Measurements from ENCODE around the gene PMIS2.
"Not testable (repeated sequence)": the region's sequence is repeated elsewhere in the genome, so short reads cannot be mapped to it uniquely, and the experiment has no call there.

Gene PMIS2

DNA sequence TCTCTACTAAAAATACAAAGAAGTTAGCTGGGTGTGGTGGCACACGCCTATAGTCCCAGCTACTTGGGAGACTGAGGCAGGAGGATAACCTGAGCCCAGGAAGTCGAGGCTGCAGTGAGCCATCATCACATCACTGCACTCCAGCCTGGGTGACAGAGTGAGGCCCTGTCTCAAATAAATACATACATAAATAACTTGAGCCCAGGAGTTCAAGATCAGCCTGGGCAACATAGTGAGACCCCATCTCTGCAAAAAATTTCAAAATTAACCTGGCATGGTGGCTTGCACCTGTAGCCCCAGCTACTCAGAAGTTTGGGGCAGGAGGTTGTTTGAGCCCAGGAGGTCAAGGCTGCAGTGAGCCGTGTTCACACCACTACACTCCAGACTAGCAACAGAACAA is 9.1 kb downstream of the PMIS2 start:
- DNase-seq, result not testable (repeated sequence)

DNA sequence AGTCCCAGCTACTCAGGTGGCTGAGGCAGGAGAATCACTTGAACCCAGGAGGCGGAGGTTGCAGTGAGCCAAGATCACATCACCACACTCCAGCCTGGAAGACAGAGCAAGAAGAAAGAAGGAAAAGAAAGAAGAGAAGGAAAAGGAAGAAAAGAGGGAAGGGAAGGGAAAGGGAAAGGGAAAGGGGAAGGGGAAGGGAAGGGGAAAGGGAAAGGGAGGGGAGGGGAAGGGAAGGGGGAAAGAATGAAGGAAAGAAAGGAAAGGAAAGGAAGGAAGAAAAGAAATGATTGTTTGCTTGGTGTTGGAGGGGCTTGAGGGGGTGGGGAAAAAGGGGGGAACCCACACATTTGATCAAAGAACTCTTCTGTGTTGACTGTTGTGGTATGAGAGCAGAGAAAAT is 10.0 kb downstream of the PMIS2 start:
- DNase-seq, result no peak

DNA sequence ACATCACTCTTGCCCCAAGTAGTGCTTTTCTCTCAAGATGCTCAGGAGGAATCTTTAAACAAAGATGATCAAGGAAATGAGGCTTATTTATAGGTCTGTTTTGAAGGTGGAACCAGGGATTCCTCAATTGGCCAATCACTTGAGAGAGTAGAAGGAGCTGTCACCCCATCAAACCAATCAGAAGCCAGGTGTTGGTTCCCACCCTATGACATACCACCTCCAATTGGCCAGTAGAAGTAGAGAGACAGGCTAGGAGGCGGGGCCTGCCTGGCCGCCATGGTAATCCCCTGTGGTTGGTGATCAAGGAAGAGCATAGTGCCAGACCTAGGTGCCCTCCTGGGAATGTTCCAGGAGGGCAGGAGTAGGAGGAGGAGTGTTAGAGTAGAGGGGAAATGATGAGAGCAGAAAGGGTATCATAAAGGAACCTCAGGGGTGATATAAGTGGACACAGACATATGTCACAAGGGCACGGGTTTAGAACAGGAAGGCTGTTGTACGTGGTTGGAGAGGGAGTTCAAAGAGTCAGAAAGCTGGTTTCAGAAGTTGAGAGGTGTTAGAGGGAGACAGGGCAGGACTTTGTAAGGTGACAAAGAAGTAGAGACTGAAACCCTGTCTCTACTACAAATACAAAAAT is 10.5 kb downstream of the PMIS2 start:
- DNase-seq, result no peak

DNA sequence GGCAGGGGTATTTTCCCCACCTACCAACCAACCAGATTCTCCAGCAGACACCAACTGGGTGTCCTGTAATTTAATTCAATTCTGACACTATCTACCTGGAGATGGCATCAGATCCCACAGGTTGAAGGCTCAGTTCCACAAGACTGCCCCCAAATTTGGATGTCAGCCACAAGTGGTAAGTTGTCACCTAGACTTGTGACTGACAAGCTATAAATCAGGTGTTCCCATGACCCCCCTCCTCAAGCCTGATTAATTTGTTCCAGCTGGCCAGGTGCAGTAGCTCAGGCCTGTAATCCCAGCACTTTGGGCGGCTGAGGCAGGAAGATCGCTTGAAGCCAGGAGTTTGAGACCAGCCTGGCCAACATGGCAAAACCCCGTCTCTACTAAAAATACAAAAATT is 16.0 kb downstream of the PMIS2 start:
- no peak for DNase-seq

DNA sequence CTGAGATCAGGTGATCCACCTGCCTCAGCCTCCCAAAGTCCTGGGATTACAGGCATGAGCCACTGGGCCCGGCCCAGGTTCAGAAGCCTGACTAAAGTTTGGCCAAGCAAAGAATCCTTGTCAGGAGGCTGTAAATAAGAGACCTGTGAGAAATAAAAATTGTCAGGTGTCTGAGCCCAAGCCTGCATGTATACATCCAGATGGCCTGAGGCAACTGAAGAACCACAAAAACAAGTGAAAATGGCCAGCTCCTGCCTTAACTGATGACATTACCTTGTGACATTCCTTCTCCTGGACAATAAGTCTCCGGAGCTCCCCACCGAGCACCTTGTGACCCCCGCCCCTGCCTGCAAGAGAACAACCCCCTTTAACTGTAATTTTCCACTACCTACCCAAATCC is 18.5 kb downstream of the PMIS2 start:
- DNase-seq, result not testable (repeated sequence)

DNA sequence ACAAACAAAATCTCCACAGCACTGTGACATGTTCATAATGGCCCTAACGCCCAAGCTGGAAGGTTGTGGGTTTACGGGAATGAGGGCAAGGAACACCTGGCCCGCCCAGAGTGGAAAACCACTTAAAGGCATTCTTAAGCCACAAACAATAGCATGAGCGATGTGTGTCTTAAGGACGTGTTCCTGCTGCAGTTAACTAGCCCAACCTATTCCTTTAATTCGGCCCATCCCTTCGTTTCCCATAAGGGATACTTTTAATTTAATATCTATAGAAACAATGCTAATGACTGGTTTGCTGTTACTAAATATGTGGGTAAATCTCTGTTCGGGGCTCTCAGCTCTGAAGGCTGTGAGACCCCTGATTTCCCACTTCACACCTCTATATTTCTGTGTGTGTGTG is 21.2 kb downstream of the PMIS2 start:
- DNase-seq, result not testable (repeated sequence)

DNA sequence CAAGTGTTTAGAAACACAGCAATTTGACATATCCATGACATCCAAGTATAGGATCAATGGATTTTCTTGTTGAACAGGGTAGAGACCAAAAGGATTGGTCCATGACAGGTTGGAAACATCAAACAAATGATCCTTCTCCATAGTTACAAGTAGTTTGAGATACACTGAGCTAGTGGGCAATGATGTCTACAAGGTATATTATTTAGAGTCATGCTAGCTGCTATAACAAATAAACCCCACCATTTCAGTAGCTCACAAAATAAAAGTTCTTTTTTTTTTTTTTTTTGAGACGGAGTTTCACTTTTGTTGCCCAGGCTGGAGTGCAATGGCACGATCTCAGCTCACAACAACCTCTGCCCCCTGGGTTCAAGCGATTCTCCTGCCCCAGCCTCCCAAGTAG is 21.7 kb downstream of the PMIS2 start:
- no peak for DNase-seq

DNA sequence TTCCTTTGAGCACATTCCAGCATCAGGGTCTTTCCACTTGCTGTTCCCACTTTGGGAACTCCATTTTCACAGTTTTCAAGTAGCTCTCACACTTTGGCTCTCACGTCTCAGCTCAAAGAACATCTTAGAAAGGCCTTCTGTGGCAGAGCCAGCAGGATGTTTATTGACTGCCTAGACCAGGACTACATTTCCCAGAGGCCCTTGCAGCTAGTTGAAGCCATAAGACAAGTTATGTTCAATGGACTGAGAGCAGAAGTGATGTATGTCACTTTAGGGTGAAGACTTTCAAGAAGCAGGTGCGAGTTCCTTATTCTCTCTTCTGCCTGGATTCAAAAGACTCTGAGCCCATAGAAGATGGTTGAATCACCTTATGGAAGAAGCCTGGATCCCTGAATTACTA is 22.3 kb downstream of the PMIS2 start:
- no peak for DNase-seq

DNA sequence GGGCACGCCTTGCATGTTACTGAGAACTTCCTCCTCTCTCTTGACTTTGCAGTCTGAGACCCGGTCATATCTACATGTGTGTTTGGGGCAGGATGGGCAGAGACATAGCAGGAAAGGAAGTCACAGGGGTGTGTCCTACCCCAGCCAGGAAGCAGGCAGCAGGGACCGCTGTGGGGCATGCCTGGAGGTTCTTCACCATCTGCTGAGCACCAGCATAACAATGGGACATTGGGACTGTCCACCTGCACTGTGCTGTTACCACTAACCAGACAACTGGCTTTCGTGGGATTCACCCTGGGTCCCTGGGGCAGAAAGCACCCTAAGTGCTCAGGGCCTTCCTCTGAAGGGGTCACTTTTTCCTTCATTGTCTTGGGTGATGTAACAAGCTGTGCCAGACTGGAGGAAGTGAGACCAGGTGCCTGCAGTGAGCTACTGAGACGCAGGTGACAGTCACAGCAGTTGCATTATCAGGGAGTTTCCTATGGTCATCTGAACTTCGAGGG is 23.9 kb downstream of the PMIS2 start:
- DNase-seq, result no peak

DNA sequence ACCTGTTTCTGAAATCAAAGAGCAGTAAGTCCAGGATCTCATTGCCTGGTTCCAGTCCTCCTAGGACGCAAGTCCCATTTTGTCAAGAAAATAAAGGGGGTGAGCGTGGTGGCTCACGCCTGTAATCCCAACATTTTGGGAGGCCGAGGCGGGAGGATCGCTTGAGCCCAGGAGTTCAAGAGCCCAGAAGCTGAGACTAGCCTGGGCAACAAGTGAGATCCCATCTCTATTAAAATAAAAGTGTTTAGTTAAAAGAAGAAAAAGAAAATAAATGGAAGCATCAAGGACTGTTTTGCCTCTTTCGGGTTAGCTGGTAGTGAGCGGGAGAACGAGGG is 26.2 kb downstream of the PMIS2 start:
- no peak for DNase-seq

DNA sequence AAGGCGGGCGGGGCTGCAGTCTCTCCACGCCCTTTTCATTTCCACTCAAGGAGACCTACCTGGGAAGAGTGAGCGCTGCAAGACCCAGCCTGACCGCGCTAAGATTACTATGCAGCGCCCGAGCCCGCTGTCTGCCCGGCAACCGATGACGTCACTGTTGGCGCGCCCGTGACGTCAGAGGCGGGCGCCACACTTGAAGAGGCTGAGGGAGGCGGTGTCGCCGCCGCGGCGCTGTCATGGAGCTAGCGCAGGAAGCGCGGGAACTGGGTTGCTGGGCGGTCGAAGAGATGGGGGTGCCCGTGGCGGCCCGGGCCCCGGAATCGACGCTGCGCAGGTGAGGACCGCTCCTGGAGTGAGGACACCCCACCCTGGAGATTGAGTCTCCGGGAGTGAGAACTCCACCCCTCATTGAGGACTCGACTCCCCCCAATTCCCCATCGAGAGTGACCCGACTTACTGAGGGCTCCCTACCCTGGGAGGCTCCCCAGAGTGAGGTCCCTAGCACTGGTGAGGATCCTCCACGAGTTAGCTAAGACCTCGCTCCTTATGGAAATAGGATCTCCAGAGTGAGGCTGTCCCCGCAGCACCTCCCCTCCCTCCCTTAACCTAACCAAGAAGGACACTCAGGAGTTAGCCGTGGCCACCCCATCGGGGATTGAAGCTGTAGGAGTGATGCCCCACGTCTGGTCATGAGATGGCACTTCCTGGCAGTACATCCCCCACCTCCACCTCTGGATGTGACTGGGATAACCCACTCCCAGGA is 26.8 kb downstream of the PMIS2 start, which contains the start of gene HAUS5:
Gene HAUS5 (plus strand): TSS at position 177 of the 763 bp plus-strand sequence. CDS start 60 bp downstream, at position 237.
- DNase-seq, result peak; percentile 86

DNA sequence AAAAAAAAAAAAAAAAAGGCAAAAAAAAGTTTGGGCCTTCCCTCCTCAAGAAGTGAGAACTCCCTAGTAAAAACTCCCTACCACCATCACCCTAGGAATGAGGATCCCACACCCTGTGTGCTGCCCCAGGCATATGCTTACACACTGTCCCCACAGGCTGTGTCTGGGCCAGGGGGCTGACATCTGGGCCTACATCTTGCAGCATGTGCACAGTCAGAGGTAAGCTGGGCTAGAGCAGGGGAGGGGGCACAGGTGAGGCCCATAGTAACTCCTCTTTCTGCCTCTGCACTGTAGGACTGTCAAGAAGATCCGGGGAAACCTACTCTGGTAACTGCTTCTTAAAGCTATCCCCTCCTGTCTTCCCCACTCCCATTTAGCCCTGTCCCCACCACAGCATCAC is 27.6 kb downstream of the PMIS2 start:
- no peak for DNase-seq

DNA sequence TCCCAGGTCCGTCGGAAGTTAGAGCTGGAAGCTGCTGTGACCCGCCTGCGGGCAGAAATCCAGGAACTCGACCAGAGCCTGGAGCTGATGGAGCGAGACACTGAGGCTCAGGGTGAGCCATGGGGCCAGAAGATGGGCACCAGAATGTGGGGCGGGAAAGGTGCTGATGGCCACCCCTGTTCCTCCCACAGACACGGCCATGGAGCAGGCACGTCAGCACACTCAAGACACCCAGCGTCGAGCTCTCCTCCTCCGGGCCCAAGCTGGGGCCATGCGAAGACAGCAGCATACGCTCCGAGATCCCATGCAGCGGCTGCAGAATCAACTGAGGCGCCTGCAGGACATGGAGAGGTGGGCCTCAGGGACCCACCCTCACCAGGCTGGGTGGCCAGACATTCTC is 29.1 kb downstream of the PMIS2 start:
- DNase-seq, result no peak

DNA sequence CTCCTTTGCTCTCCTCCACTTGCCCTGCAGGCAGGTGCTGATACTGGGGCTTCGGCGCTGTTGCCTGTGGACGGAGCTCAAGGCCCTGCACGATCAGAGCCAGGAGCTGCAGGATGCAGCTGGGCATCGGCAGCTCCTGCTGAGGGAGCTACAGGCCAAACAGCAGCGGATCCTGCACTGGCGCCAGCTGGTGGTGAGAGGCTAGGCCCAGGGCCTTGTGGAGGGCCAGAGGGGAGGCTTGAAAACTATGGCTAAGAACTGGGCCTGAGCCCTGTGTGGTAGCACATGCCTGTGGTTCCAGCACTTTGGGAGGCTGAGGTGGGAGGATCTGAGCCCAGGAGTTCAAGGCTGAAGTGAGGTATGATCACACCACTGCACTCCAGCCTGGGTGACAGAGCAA is 32.9 kb downstream of the PMIS2 start:
- no peak for DNase-seq

DNA sequence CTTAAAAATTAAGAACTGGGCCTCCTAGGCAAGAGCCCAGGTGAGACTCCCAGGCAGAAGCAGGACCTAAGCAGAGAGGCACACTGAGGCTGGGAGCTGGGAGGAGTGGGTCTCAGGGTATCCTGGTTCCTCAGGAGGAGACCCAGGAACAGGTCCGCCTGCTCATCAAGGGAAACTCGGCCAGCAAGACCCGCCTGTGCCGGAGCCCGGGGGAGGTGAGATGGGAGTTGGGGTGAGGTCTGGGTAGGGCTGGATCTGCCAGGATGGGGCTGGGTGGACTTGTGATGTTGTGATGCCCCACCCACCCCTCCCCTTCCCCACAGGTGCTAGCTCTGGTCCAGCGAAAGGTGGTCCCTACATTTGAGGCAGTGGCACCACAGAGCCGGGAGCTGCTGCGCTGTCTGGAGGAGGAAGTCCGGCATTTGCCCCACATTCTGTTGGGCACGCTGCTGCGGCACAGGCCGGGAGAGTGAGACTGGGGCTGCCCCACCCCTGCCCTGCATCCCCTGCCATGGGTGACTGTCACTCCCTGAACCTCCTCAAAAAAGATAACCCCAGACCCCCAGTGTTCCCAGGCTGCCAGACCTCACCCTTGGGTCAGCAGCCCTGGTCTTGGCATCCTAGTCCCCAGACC is 33.4 kb downstream of the PMIS2 start:
- no peak for DNase-seq

DNA sequence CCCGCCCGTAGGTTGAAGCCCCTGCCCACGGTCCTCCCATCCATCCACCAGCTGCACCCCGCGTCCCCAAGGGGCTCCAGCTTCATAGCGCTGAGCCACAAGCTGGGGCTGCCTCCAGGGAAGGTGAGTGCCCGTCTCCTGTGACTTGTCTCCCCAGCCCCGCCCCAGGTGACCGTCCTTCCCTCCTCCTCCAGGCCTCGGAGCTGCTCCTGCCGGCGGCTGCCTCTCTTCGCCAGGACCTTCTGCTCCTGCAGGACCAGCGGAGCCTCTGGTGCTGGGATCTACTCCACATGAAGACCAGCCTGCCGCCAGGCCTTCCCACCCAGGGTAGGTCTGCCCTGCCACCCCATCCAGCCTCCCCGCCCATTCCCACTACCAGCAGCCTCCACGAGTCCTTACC is 34.0 kb downstream of the PMIS2 start:
- DNase-seq, result no peak

DNA sequence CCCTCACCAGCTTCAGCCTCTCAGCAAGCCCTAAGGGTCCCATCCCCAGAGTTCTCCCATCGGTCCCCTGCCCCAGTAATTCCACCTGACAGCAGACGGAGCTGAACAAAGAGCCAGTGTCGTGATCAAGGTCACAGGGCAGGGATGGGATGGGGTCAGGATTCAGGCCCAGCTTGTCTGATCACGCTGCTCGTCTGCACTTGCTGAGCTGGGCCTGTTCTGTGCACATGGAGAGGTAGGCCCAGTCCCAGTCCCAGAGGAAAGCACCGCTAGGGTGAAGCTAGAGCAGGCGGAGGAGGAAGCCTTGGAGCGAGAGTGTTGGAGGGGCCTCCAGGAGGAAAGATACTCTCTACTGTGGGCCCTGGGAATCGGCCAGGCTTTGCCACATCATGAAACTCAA is 35.7 kb downstream of the PMIS2 start:
- DNase-seq, result no peak

DNA sequence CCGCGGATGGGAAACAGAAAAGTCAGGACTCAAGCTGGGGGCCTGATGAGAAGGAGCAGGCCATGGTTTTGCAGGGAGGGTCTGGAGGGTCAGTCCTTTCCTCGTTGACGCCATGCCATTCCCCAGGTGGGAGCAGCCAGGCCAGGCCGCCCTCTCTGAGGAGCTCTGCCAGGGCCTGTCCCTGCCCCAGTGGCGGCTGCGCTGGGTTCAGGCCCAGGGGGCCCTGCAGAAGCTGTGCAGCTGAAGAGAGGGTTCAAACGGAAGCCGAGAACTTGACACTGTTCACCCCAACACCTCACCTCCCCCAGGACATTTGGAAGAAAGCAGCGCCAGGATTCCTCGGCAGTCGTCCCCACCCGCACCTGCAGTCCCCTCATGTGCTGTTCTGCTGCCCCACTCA is 36.8 kb downstream of the PMIS2 start:
- no peak for DNase-seq

DNA sequence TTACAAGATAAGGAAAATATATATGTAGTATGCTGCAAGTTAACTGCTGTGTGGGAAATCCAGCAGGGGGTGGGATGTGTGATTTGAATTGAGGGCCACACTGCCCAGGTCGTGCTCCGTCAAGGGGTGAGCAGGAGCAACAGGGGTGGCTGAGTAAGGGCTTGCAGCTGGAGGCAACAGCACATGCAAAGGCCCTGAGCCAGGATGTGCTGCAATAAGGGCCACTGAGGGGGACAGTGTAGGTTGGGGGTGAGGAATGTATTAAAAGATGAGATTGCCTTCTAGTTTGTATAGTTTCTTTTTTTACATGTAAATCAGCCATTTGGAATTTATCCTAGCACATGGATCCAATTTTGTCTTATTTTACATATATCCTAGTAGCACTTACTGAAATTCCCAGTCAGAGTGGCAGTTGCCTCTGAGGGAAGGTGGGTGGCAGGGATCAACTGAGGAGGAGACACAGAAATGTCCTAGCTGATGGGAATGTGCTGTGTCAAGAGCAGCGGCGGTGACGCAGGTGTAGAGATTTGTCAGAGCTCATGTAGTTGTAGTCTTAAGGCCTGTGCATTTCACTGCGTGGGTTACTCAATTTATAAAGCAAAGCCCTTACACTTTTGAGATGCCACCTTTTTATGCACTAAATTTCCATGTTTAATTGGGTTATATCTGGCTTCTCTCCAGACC is 37.5 kb downstream of the PMIS2 start:
- no peak for DNase-seq

DNA sequence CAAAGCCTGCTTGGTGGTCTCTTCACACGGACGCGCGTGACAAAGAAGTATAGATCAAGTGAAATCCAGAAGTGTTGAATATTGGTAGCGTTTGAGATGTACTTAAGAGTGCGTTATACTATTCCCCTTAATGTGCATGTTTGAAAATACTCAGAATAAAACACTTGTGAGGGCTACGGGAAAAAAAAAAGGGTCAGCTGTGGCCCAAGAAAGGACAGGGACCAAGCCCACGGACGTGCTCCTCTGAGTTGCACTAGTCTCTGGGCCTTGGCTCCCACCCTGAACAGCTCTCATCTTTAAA is 42.2 kb downstream of the PMIS2 start:
- no peak for DNase-seq

DNA sequence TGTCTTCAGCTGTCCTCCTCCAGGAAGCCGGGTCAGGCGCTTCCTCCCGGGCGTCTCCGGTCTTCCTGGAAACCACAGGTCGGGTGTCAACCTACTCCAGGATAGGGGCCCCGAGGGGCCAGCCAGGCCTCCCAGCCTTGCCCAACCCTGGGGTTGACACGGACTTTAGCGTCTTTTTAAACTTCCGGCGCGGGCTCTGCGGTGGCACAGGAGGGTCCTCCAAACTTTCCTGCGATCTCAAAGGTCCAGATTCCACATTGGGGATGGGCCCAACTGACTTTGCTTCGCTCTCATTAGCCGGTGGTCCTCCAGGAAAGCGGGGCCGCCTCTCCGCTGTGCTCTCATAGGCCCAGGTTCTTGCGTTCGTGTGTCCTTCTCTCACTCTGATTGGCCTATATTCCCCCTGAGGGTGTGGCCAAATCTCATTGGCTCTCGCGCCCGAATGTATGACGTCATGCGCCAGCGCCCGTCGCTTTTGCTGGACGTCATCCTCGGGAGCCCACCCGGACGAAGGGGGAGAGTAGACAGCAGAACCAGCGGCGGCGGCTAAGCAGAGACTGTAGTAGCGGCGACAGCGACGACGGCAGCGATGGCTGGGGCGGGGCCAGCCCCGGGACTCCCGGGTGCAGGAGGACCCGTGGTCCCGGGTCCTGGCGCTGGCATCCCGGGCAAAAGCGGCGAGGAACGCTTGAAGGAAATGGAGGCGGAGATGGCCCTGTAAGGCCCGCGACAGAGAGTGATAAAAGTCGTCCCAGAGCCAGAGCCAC is 42.8 kb downstream of the PMIS2 start, which contains the start of gene RBM42:
Gene RBM42 (plus strand): TSS at position 472 of the 767 bp plus-strand sequence. CDS start 118 bp downstream, at position 590.
- DNase-seq, result peak; percentile 97

DNA sequence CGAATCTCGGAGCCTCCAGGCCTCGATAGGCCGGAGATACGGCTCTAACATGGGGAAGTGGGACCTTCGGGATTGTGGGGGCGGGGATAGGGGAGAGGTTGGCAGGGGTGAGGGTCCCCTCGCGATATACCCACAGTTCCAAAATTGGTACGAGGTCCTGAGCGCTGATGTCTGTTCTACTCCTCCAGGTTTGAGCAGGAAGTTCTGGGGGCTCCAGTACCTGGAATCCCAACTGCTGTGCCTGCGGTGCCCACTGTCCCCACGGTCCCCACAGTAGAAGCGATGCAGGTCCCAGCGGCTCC is 43.3 kb downstream of the PMIS2 start:
- no peak for DNase-seq

Measured in NCI-H524 treated with DMSO at 0.1 percent for 48 hours (cell line).